Measurements from ENCODE around the gene NKD2.

DNA sequence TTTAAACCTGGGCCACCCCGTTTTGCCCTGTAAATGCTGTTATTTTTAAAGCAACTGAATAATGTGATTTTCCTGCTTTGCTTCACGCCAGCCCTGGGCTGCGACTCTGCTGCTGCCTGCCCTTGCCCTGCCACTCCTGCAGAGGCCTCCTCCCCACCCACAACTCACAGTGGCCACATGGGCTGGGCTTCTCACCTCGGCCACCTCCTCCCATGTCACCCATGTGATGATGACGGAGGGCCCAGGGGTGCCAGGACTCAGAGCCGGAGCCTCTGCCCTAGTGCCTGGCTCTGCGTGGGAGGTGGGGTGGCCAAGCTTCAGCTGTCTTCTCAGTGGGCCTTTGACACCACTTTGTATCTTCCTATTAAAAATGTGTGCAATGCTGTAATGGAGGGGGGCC, 48.1 kb upstream of the NKD2 start:
- TF ChIP-seq, protein P1, sequence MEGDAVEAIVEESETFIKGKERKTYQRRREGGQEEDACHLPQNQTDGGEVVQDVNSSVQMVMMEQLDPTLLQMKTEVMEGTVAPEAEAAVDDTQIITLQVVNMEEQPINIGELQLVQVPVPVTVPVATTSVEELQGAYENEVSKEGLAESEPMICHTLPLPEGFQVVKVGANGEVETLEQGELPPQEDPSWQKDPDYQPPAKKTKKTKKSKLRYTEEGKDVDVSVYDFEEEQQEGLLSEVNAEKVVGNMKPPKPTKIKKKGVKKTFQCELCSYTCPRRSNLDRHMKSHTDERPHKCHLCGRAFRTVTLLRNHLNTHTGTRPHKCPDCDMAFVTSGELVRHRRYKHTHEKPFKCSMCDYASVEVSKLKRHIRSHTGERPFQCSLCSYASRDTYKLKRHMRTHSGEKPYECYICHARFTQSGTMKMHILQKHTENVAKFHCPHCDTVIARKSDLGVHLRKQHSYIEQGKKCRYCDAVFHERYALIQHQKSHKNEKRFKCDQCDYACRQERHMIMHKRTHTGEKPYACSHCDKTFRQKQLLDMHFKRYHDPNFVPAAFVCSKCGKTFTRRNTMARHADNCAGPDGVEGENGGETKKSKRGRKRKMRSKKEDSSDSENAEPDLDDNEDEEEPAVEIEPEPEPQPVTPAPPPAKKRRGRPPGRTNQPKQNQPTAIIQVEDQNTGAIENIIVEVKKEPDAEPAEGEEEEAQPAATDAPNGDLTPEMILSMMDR (IDR thresholded peaks at IDR 0.05), result no peak
- no peak for TF ChIP-seq POLR2AphosphoS5 (IDR thresholded peaks at IDR 0.05; ENCODE audit: low read depth, low read length)
- no peak for TF ChIP-seq RAD21 (IDR thresholded peaks at IDR 0.05; ENCODE audit: low read length)
- TF ChIP-seq, protein P2, sequence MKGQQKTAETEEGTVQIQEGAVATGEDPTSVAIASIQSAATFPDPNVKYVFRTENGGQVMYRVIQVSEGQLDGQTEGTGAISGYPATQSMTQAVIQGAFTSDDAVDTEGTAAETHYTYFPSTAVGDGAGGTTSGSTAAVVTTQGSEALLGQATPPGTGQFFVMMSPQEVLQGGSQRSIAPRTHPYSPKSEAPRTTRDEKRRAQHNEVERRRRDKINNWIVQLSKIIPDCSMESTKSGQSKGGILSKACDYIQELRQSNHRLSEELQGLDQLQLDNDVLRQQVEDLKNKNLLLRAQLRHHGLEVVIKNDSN (IDR thresholded peaks at IDR 0.05; ENCODE audit: borderline replicate concordance, low read depth), result no peak
